Subcutaneous adipose tissue (tissue), 4 donors: ENCODE data around the gene VWF. TPM values are rescaled to one million over a fixed set of nuclear protein-coding genes. Genes with fewer than 3 reads are reported as not detected.

Experiments
- CTCF ChIP-seq: fragments of 450-650 bp; IDR thresholded peaks from one replicate; pipeline ENCODE4 v1.5.1; 2016; ENCODE audit warnings: low read depth, mild to moderate bottlenecking, control low read depth, antibody characterized with exemption, moderate library complexity
- total RNA-seq, 4 donors: library from RNA; depleted of rRNA; stranded (reverse); fragments of >200 nt; gene quantifications; one replicate each; pipeline ENCODE4 v1.1.0, GENCODE V29; 2016

Gene VWF
- total RNA-seq, 4 donors from 2014 or later: 132 to 853 (median 240) TPM

- no peak for TF ChIP-seq CTCF
Measured at GRCh38 chr12:6077692-6078083, 46.8 kb downstream of the VWF start.

DNA sequence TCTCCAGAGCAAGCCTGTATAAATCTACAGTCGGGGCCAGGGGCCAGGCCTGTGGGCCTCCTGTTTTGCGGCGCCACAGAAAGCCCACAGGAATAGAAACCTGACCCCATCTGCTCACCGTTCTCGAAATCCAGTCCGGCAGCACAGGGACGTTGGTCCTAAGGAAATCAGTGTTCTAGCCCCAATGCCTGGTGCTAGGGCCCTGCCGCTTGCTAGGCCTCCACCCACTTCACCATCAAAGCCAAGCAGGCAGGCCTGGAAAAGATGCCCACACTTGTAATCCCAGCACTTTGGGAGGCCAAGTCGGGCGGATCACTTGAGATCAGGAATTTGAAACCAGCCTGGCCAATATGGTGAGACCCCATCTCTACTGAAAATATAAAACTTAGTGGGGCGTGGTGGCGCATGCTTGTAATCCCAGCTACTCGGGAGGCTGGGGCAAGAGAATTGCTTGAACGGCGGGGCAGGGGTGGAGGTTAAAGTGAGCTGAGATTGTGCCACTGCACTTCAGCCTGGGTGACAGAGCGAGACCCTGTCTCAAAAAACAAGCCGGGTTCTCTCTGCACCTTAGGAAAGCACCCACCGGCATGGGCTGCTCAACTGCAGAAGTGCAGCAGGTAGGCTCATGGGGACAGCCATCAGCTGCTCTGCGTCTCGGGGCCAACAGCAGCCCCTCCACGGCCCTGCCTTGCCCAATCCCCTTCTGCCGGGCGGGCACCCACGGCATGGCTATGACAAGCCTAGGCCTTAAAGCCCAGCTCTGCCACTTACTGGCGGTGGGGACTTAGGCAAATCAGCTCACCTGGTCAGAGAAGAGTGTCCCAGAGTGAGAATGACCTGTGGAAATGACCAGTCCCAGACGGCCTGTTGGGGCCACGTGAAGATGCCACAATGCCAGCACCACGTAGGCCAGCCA, 47.4 kb downstream of the VWF start:
- no peak for TF ChIP-seq CTCF

DNA sequence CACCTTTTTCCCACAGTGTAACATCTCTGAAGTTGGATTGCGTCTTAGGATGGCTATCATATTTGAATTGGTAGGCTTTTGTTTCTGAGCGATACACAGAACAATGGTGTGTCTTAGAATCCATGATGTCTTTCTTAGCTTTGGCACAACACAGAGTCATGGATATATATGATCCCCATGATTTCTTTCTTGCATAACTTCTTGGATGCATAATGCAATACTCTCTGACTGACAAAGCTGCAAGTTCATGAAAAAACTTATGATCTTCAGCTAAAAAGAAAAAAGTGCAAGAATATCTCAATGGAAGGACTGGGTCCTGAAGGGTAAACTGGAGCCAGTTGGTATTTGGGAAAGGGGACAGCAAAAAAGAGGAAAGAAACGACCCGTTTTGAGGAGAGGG, 48.1 kb downstream of the VWF start:
- TF ChIP-seq CTCF: no peak

DNA sequence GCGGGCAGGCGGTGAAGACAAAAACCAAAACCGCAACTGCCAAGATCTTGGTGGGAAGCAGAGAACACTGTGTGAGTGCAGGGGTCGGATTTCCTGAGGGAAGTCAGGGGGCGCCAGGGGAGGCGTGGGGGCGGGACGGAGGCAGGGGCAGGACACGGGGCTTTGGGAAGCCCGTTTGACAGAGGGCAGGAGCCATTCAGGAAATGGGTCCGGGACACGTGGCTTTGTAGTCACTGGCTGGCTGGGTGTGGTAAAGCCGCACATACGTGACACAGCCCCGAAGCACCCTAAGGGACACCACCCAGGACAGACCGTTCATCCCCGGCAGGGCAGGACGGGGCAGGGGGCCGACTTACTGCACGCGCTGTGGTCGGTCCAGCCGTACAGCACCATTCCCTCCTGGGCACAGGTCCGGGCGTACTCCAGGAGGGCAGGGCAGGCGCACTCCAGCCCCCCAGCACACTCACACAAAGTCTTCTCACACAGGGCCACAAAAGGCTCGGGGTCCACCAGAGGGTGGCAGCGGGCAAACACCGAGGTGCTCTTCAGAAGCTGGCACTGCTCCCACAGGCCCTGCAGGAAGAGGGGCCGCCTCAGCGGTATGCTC, 49.4 kb downstream of the VWF start:
- no peak for TF ChIP-seq CTCF

- no peak for TF ChIP-seq CTCF
Measured at GRCh38 chr12:6074427-6074826, 50.0 kb downstream of the VWF start.

- no peak for TF ChIP-seq CTCF
Measured at GRCh38 chr12:6073426-6073825, 51.0 kb downstream of the VWF start.

DNA sequence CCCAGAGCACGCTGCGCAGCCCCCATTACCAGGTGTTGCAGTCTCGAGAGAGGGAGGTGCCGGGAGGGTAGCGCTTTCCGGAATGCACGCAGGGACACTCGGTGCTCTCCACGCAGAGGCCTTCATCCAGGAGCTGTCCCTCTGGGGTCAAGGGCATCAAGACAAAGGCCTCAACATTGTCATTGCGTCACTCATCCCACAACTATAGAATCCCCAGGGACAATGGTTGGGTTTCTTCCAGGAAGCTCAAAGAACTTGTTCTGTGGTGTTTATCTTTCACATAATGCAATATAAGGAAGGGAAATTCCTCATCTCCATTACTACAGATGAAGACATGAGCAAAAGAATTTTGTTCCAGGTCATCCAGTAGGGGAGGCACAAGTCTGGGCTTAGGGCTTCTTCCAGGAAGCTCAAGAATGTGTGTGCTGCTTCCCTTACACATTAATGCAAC, 52.1 kb downstream of the VWF start:
- TF ChIP-seq CTCF: no peak
